Epithelial cell of proximal tubule (primary cell): ENCODE data around the gene TOMM5. TPM values are rescaled to one million over a fixed set of nuclear protein-coding genes. Genes with fewer than 3 reads are reported as not detected.

Source experiments
- DNase-seq: peaks from one replicate; pipeline ENCODE4 v3.0.0-alpha.2; 2011; ENCODE audit warnings: low read depth
- H3K4me3 ChIP-seq: 2 replicates; pipeline ENCODE4 v1.5.1; 2011; ENCODE audit warnings: low read depth, mild to moderate bottlenecking, low read length
- CTCF ChIP-seq: conservative IDR thresholded peaks from 2 replicates; pipeline ENCODE4 v1.5.1; 2012; ENCODE audit warnings: low read depth, mild to moderate bottlenecking, low read length
- total RNA-seq: library from RNA; depleted of rRNA; stranded (reverse); fragments of >200 nt; gene quantifications from 2 replicates; pipeline ENCODE4 v1.2.3, GENCODE V29; 2015

TOMM5 gene
- total RNA-seq, 1 donor from 2014 or later, result 159 TPM

DNA sequence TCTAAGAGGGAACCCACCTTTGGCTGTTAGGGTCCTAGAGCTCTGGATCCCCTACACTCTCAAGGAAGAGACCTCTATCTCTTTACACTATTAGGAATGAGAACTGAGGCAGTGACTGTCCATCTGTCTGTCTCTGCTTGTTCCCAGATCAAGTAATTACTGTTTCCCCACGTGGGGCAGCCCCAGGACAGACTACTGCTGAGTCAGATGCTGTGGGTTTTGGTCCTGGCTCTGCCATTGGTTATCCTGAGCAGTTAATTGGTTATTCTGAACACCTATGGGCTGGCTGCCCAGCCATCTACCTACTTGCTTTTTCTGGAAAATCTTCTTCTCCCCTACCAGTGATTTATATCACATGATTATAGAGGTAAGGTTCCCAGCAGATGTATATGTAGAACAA lies 49.5 kb downstream of the TOMM5 start:
- TF ChIP-seq CTCF, result no peak
- H3K4me3 ChIP-seq, result no peak overlapping the region
- DNase-seq, result no peak

DNA sequence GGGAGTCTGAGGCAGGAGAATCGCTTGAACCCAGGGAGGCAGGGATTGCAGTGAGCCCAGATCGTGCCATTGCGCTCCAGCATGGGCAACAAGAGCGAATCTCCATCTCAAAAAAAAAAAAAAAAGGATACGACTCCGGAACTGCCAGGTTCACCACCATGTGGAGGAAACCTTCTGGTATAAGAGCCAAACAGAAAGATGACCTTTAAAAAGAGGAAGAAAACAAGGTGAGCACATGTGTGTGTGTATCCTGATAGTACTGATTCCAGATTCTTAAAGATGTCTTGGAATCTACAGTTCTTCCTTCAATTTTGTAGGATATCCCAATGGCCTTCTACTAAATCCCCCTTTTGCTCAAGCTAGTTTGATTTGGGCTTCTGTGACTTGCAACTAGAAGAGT lies 49.9 kb downstream of the TOMM5 start:
- TF ChIP-seq CTCF, result no peak
- DNase-seq, result no peak
- no peak overlapping the region for H3K4me3 ChIP-seq

DNA sequence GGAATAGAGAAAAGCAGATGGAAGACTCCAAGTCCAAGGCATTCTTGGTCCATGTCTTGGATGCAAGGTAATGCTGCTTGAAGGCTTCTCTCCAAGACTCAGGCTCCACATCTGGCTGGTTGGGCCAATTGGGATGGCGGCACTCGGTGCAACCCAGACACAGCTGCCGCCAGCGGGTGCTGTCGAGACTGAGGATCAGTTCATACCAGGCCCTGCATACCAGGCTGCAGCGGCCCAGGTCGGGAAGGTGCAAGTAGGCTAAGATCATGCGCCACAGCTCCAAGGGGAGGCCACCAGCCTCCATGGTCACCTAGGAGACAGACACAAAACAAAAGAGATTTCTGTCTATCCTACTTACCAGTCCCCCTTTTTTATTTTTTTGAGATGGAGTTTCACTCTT lies 50.9 kb downstream of the TOMM5 start:
- DNase-seq, result no peak
- no peak for TF ChIP-seq CTCF
- no peak overlapping the region for H3K4me3 ChIP-seq

DNA sequence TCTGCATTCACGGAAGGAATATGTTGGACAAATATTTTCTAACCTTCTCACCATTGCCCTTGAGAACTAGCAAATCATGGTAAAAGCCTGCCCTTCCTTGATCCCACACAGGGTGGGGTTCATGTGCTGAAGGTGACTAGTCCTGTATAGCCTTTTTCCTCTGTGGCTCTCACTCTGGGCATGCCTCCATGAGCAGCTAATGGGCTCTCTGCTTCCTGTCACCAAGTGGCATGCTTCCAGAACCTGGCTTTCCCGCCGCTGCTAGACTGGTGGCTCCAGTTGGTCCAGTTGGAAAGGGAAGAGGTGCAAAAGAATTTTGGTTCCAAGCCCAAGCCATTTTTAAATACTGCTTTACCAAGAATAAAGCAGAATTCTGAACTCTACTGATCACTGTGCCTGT lies 51.8 kb downstream of the TOMM5 start:
- TF ChIP-seq CTCF, result no peak
- DNase-seq, result no peak
- H3K4me3 ChIP-seq, result no peak overlapping the region

- DNase-seq, result no peak
- H3K4me3 ChIP-seq, result no peak overlapping the region
- no peak for TF ChIP-seq CTCF
These were observed 52.8 kb downstream of the TOMM5 start for GRCh38 chr9:37539634-37540033.

Other genes starting within 250 kb of the TOMM5 start
- gene GRHPR, start 169.9 kb downstream of the TOMM5 start, total RNA-seq, result 136 and 138 TPM in 2 replicates
- gene ZBTB5, start 127.1 kb downstream of the TOMM5 start, total RNA-seq, result 6.3 and 7.5 TPM in 2 replicates
- 23.2 and 44.1 TPM in 2 replicates for gene POLR1E, start 106.6 kb downstream of the TOMM5 start, total RNA-seq
- 2.9 and 4.9 TPM in 2 replicates for gene FBXO10, start 16.2 kb downstream of the TOMM5 start, total RNA-seq
- gene FRMPD1, start 58.4 kb upstream of the TOMM5 start, total RNA-seq, result under 0.01 TPM in 1 of 2 replicates, not detected in the other
- gene TRMT10B, start 161.2 kb upstream of the TOMM5 start, total RNA-seq, result 2.1 and 5.1 TPM in 2 replicates
- 73.7 and 77.7 TPM in 2 replicates for gene EXOSC3, start 192.5 kb upstream of the TOMM5 start, total RNA-seq
- gene DCAF10, start 208.2 kb upstream of the TOMM5 start, total RNA-seq, result 8.3 and 17.8 TPM in 2 replicates